Measurements from ENCODE around the gene NCAM1. TPM values are rescaled to one million over a fixed set of nuclear protein-coding genes. Genes with fewer than 3 reads are reported as not detected.
A peak's percentile ranks its signal among the peaks of the same experiment; 100 is the strongest.

NCAM1 gene
- total RNA-seq, 2 donors from 2014 or later = 225 to 229 TPM

GRCh38 chr11:113251281-113251680, 290.1 kb downstream of the NCAM1 start:
- TF ChIP-seq CTCF (IDR thresholded peaks at IDR 0.05) = no peak
- Histone ChIP-seq H3K4me1 (peaks cover 0 to 3% of the 10 kb centered on the region in 2 donors), H3K9me3 (no peaks in the 10 kb centered on the region), H3K4me3 (no peak overlapping the region), H3K27me3 (no peaks in the 10 kb centered on the region), H3K27ac (no peak overlapping the region), H3K36me3 (peaks cover 7% of the 10 kb centered on the region)
- no peak for DNase-seq (ENCODE audit: low spot score)

DNA sequence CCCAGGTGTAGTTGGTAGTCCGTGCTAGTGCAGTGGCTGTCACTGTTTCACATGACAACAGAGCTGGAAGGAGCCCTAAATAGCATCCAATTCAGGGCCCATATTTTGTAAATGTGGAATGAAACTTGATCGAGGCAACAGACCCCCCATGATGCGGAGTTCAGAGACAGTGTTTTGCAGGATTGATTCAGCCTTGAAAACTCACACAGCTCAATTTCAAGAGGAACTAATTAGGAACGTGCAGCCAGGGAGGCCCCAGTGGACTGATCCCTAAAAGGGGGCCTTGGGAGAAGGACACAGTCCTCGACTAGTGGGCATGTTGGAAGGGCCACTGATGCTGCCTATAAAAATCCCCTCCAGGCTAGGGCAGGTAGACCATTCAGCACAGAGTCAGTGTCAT, 292.2 kb downstream of the NCAM1 start:
- Histone ChIP-seq H3K27ac (no peak overlapping the region), H3K4me3 (no peak overlapping the region), H3K36me3 (no peaks in the 10 kb centered on the region), H3K9me3 (no peaks in the 10 kb centered on the region), H3K4me1 (peaks cover 0 to 10% of the 10 kb centered on the region in 2 donors), H3K27me3 (no peaks in the 10 kb centered on the region)
- no peak for TF ChIP-seq CTCF (IDR thresholded peaks at IDR 0.05)
- no peak for DNase-seq (ENCODE audit: low spot score)

GRCh38 chr11:113255096-113255495, 293.9 kb downstream of the NCAM1 start:
- Histone ChIP-seq H3K27me3 (no peaks in the 10 kb centered on the region), H3K4me1 (peaks cover 0 to 10% of the 10 kb centered on the region in 2 donors), H3K36me3 (no peaks in the 10 kb centered on the region), H3K4me3 (no peak overlapping the region), H3K9me3 (no peaks in the 10 kb centered on the region), H3K27ac (peak overlapping the region in 1 of 2 donors; percentile 75)
- DNase-seq (ENCODE audit: low spot score) = no peak
- no peak for TF ChIP-seq CTCF (IDR thresholded peaks at IDR 0.05)

DNA sequence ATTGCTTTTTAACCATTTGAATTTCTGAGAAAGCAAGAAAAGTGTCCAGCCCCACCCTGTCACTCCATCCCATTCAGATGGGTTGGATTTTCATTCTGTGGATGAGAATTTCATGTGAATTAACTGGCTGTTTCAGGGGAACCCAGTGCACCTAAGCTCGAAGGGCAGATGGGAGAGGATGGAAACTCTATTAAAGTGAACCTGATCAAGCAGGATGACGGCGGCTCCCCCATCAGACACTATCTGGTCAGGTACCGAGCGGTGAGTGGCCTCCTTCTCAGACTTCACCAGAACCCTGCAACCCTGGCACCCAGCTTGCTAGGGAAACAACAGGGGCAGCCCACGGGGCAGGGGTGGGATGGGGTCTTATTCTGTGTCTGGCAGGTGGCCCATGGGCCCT, 294.5 kb downstream of the NCAM1 start:
- TF ChIP-seq CTCF (IDR thresholded peaks at IDR 0.05) = no peak

GRCh38 chr11:113256431-113257202, 295.4 kb downstream of the NCAM1 start:
- peaks cover 0 to 10% of the 10 kb centered on the region in 2 donors for H3K4me1 ChIP-seq
- DNase-seq (ENCODE audit: low spot score) = no peak
- no peak overlapping the region for H3K4me3 ChIP-seq
- H3K36me3 ChIP-seq = no peaks in the 10 kb centered on the region
- H3K27ac ChIP-seq = peak overlapping the region in 1 of 2 donors; percentile 75
- no peak for TF ChIP-seq CTCF (IDR thresholded peaks at IDR 0.05)
- H3K9me3 ChIP-seq = no peaks in the 10 kb centered on the region
- no peaks in the 10 kb centered on the region for H3K27me3 ChIP-seq

More for the DNA sequence above, 294.5 kb downstream of the NCAM1 start:
- Histone ChIP-seq H3K4me3 (no peak overlapping the region), H3K4me1 (peaks cover 0 to 10% of the 10 kb centered on the region in 2 donors), H3K9me3 (no peaks in the 10 kb centered on the region), H3K27ac (peak overlapping the region in 1 of 2 donors; percentile 75), H3K36me3 (no peaks in the 10 kb centered on the region), H3K27me3 (no peaks in the 10 kb centered on the region)
- DNase-seq (ENCODE audit: low spot score) = no peak

DNA sequence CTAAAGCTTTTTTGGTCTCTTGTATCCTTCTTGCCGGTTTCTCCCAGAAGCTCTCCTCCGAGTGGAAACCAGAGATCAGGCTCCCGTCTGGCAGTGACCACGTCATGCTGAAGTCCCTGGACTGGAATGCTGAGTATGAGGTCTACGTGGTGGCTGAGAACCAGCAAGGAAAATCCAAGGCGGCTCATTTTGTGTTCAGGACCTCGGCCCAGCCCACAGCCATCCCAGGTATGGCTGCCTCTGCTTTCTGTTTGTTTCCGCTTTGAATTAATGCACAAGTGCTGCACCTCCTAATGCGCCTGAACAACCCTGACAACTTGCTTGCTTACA, 298.8 kb downstream of the NCAM1 start:
- Histone ChIP-seq H3K36me3 (no peaks in the 10 kb centered on the region), H3K27me3 (no peaks in the 10 kb centered on the region), H3K4me3 (no peak overlapping the region), H3K9me3 (no peaks in the 10 kb centered on the region), H3K4me1 (peaks cover 0 to 20% of the 10 kb centered on the region in 2 donors), H3K27ac (no peak overlapping the region)
- TF ChIP-seq CTCF (IDR thresholded peaks at IDR 0.05) = no peak
- DNase-seq (ENCODE audit: low spot score) = no peak
